Stimulated activated CD8-positive, alpha-beta memory T cell treated with anti-CD3 and anti-CD28 coated beads, Interleukin-4, amount 100 ng/mL, for 4 hours (primary cell): ENCODE data around the gene RAN.
"Not testable (repeated sequence)": the region's sequence is repeated elsewhere in the genome, so short reads cannot be mapped to it uniquely, and the experiment has no call there.

Source experiments
- DNase-seq, 2 donors: peaks; one replicate each; pipeline ENCODE4 v3.0.0-alpha.2; 2020; ENCODE audit warnings: low read depth in 2 of 2, low spot score in 1 of 2

RAN gene

GRCh38 chr12:130871286-130872178 lies at the start of gene RAN:
Gene RAN (plus strand): TSS chr12:130872066. CDS start chr12:130872594, 528 bp downstream.
- DNase-seq = peak; percentile 73 to 88

GRCh38 chr12:130825771-130826150 lies 46.1 kb upstream of the RAN start:
- DNase-seq = no peak

GRCh38 chr12:130826151-130826801 lies 45.6 kb upstream of the RAN start:
- DNase-seq = peak; percentile 50 to 55

- DNase-seq = no peak
These were observed 44.4 kb upstream of the RAN start for GRCh38 chr12:130827432-130827831.

GRCh38 chr12:130828895-130829294 lies 43.0 kb upstream of the RAN start:
- DNase-seq = no peak

- no peak for DNase-seq
These were observed 42.2 kb upstream of the RAN start for GRCh38 chr12:130829391-130830245.

- no peak for DNase-seq
These were observed 41.7 kb upstream of the RAN start for GRCh38 chr12:130830246-130830551.

GRCh38 chr12:130831246-130831645 lies 40.6 kb upstream of the RAN start:
- no peak for DNase-seq

GRCh38 chr12:130831876-130832405 lies 39.9 kb upstream of the RAN start:
- DNase-seq = no peak

- no peak for DNase-seq
These were observed 39.2 kb upstream of the RAN start for GRCh38 chr12:130832561-130833209.

- no peak for DNase-seq
These were observed 36.9 kb upstream of the RAN start for GRCh38 chr12:130835011-130835410.

- DNase-seq = no peak
These were observed 36.4 kb upstream of the RAN start for GRCh38 chr12:130835436-130835835.

GRCh38 chr12:130838284-130838950 lies 33.4 kb upstream of the RAN start:
- peak in 1 of 2 donors; percentile 9 for DNase-seq

GRCh38 chr12:130838951-130839769 lies 32.7 kb upstream of the RAN start, which contains the start of gene STX2:
Gene STX2 (minus strand): TSS chr12:130839250. CDS start chr12:130839099, 151 bp downstream.
- DNase-seq = peak; percentile 75 to 76

- DNase-seq = no peak
These were observed 32.0 kb upstream of the RAN start for GRCh38 chr12:130839770-130840404.

- no peak for DNase-seq
These were observed 25.5 kb upstream of the RAN start for GRCh38 chr12:130846369-130846768.

- no peak for DNase-seq
These were observed 24.8 kb upstream of the RAN start for GRCh38 chr12:130847112-130847511.

GRCh38 chr12:130848105-130848504 lies 23.8 kb upstream of the RAN start:
- DNase-seq = not testable (repeated sequence)

- DNase-seq = not testable (repeated sequence)
These were observed 23.0 kb upstream of the RAN start for GRCh38 chr12:130848785-130849305.
